ENCODE data around the gene COL8A1.

DNA sequence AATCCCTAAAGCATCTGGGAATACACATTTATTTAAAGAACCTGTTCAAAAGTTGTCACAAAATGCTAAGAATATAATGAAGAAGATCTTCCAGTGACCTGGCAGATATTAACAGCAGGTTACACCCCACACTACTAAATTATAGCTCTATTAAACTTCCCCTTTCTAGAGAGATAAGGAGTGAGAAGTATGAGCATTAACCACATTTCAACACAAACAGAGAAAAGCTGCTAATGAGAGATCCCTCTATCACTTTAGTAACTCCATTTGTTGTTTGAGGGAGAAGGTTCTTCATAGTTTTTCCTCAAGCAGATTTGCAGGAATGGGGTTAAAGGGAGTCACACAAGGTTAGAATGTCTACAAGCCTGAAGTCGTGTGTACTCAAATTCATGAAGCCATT is 3.6 kb downstream of the COL8A1 start:
- TF ChIP-seq CTCF (IDR thresholded peaks at IDR 0.05; ENCODE audit: low read depth, low read length): no peak
- TF ChIP-seq EZH2phosphoT487 (IDR thresholded peaks at IDR 0.05; ENCODE audit: low read depth): no peak
